ENCODE results near the gene OTOF.
"Not testable (repeated sequence)": the region's sequence is repeated elsewhere in the genome, so short reads cannot be mapped to it uniquely, and the experiment has no call there.

OTOF gene

GRCh38 chr2:26479131-26479788, 1.3 kb upstream of the OTOF start:
- no peak for DNase-seq

GRCh38 chr2:26478366-26478765, 442 bp upstream of the OTOF start:
- no peak for DNase-seq

- no peak for DNase-seq
These were observed 606 bp downstream of the OTOF start for GRCh38 chr2:26477126-26477910.

GRCh38 chr2:26475832-26476501, 2.0 kb downstream of the OTOF start:
- no peak for DNase-seq

GRCh38 chr2:26475037-26475436, 2.9 kb downstream of the OTOF start:
- DNase-seq: no peak

GRCh38 chr2:26474261-26474785, 3.6 kb downstream of the OTOF start:
- peak; percentile 17 for DNase-seq

- DNase-seq: peak; percentile 20
These were observed 4.1 kb downstream of the OTOF start for GRCh38 chr2:26473796-26474195.

GRCh38 chr2:26472821-26473655, 4.9 kb downstream of the OTOF start:
- no peak for DNase-seq

GRCh38 chr2:26471766-26472706, 5.9 kb downstream of the OTOF start:
- peak; percentile 31 for DNase-seq

GRCh38 chr2:26471289-26471688, 6.6 kb downstream of the OTOF start:
- DNase-seq: peak; percentile 27

GRCh38 chr2:26470601-26471260, 7.2 kb downstream of the OTOF start:
- DNase-seq: no peak

- no peak for DNase-seq
These were observed 8.0 kb downstream of the OTOF start for GRCh38 chr2:26469955-26470354.

- peak; percentile 14 for DNase-seq
These were observed 8.7 kb downstream of the OTOF start for GRCh38 chr2:26469092-26469710.

- not testable (repeated sequence) for DNase-seq
These were observed 9.4 kb downstream of the OTOF start for GRCh38 chr2:26468544-26468943.

GRCh38 chr2:26466662-26467310, 11.1 kb downstream of the OTOF start:
- peak; percentile 13 for DNase-seq

GRCh38 chr2:26465981-26466471, 11.9 kb downstream of the OTOF start:
- peak; percentile 5 for DNase-seq

GRCh38 chr2:26465266-26465925, 12.5 kb downstream of the OTOF start:
- DNase-seq: peak; percentile 11

- DNase-seq: peak; percentile 25
These were observed 13.3 kb downstream of the OTOF start for GRCh38 chr2:26464390-26465265.

Data from left hindlimb (tissue), 1 donor.